Heart left ventricle (tissue), 16 donors: ENCODE measurements around the gene PRXL2A. TPM values are rescaled to one million over a fixed set of nuclear protein-coding genes. Genes with fewer than 3 reads are reported as not detected.

Source experiments
- ATAC-seq, 4 donors: fragments of 200-7000 bp; cut with Tn5 transposase; one replicate each; pipeline ENCODE4 v1.9.1; 2020 to 2022; ENCODE audit warnings: moderate library complexity in 4 of 4, mild to moderate bottlenecking in 3 of 4, moderate number of reproducible peaks in 1 of 4
- DNase-seq, 5 donors: peaks; one replicate each; pipeline ENCODE4 v3.0.0-alpha.2; 2020
- H3K27ac ChIP-seq, 12 donors: fragments of 200-600 bp; sonication (generic) in 4 of 12; one replicate each; pipeline versions ENCODE4 v1.5.0 to v1.8.0; 2016 to 2022; ENCODE audit warnings: mild to moderate bottlenecking in 2 of 12
- H3K27me3 ChIP-seq, 9 donors: fragments of 200-600 bp; sonication (generic) in 2 of 9; one replicate each; pipeline versions ENCODE4 v1.5.1 to v1.8.0; 2016 to 2022; ENCODE audit warnings: mild to moderate bottlenecking in 3 of 9
- H3K36me3 ChIP-seq, 9 donors: fragments of 200-600 bp; sonication (generic) in 2 of 9; one replicate each; pipeline versions ENCODE4 v1.5.0 to v1.8.0; 2018 to 2022; ENCODE audit warnings: mild to moderate bottlenecking in 2 of 9
- H3K4me1 ChIP-seq, 12 donors: fragments of 200-600 bp; sonication (generic) in 4 of 12; one replicate each; pipeline versions ENCODE4 v1.5.0 to v1.8.0; 2016 to 2022; ENCODE audit warnings: mild to moderate bottlenecking in 3 of 12
- H3K4me3 ChIP-seq, 12 donors: fragments of 200-600 bp; sonication (generic) in 4 of 12; one replicate each; pipeline versions ENCODE4 v1.5.0 to v1.8.0; 2017 to 2022; ENCODE audit warnings: mild to moderate bottlenecking in 9 of 12, moderate library complexity in 4 of 12
- H3K9me3 ChIP-seq, 12 donors: fragments of 200-600 bp; sonication (generic) in 4 of 12; one replicate each; pipeline versions ENCODE4 v1.5.0 to v1.8.0; 2016 to 2022; ENCODE audit warnings: mild to moderate bottlenecking in 1 of 12
- CTCF ChIP-seq, 12 donors: fragments of 200-600 bp; sonication (generic) in 4 of 12; IDR thresholded peaks; one replicate each; pipeline versions ENCODE4 v1.5.0 to v1.8.0; 2018 to 2022; ENCODE audit warnings: antibody characterized with exemption in 12 of 12, mild to moderate bottlenecking in 5 of 12
- POLR2A ChIP-seq, 2 donors: fragments of 450-650 bp; IDR thresholded peaks; one replicate each; pipeline ENCODE4 v1.6.1; 2017; ENCODE audit warnings: antibody characterized with exemption in 2 of 2, mild to moderate bottlenecking in 2 of 2, moderate library complexity in 2 of 2
- WGBS, 4 donors: extraction: QIAGEN DNeasy Blood & Tissue Kit in 2 of 4; methylation state at CpG; one replicate each; pipeline versions ENCODE4 v1.1.5 to v1.1.7; 2013 to 2018; 5-methylcytosine and 5-hydroxymethylcytosine counted together
- intact Hi-C, 10 donors: fragments of 100-400 bp; cut with DNase I; formaldehyde crosslinking; loops; one replicate each; pipeline versions ENCODE4 v1.11.1 to v1.14.2; 2022
- polyA plus RNA-seq, 2 donors: library from polyadenylated mRNA; stranded (reverse); fragments of 200-250 nt; gene quantifications; one replicate each; pipeline ENCODE4 v1.2.3, GENCODE V29; 2013
- total RNA-seq, 9 donors: library from RNA; depleted of rRNA in 2 of 9; stranded (reverse); fragments of >200 nt in 2 of 9; fragmentation: NEBNext Ultra II Directional in 3 of 9; extraction: Animal tissue kit (Norgen Biotek cat#: 25700) in 3 of 9; gene quantifications; one replicate each; pipeline versions ENCODE4 v1.1.0 to v1.2.4, GENCODE V29; 2016 to 2023
- donor health status: ischemic (EF 13 %, LVEDD 7.1; RV severe dilation, severe dysfunction).
- donor health status: healthy with polysubstance abuse.
- donor health status: DM: no; HTN: yes; CAD: no.
- donor health status: DM: no; HTN: no; CAD: no.
- donor health status: ischemic (EF 25% LVEDD 6.9; RV normal size, moderate dysfunction).
- donor health status: ischemic (EF 25% LVEDD 5.7; RV mildly dilated, moderate dysfunction).
- donor health status: healthy.
- donor health status: DM: yes; HTN: yes; CAD: no.
- donor health status: ischemic (EF 35%, LVEDD 5.7; RV mildly dilated, moderate dysfunction).
- donor health status: nonischemic (EF 11% LVEDD 7.7; RV severe dilation, severe dysfunction).
- donor health status: DM: yes; HTN: yes; CAD: no.
- donor health status: PGD.
- donor health status: ischemic (EF 29% LVEDD 5.4; RV normal size, mild dysfunction).
- donor health status: nonischemic (EF 23%, LVEDD 6.1; RV moderate dilation, normal function).

The PRXL2A gene
- total and polyA plus RNA-seq, 11 donors: 63.9 to 123 (median 78.5) TPM

DNA sequence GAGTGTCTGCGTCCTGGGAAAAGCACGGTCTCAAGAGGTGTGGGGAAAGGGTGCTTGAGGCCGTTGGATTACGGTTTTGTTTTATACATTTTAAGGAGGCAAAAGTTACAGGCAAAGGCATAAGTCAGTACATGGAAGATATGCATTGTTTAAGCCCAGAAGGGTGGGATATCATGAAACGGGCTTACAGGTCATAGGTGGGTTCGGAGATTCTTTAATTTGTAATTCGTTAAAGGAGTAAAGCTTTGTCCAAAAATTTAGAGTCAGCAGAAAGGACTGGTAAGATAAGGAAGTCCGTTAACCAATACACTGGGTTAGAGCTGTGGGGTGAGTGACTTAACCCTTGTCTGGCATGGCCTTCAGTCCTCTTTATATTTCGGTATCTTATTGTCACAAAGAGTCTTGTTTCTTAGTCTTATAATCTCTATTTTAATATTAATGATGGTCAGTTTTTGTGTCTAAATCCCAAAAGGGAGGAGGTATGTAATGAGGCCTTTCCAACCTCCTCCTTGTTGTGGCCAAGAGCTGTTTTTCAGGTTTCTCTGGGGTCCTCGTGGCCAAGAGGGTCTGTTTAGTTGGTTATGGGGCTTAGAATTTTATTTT lies 58.5 kb downstream of the PRXL2A start:
- Histone ChIP-seq H3K4me1 (peaks cover 24 to 100% (median 86%) of the 10 kb centered on the region in 12 donors), H3K27ac (peak overlapping the region; percentile 68 to 99 (median 82)), H3K27me3 (no peaks in the 10 kb centered on the region), H3K4me3 (peak overlapping the region in 1 of 12 donors; percentile 13), H3K36me3 (peaks cover 0 to 34% (median 12%) of the 10 kb centered on the region in 9 donors), H3K9me3 (no peaks in the 10 kb centered on the region)
- WGBS, 4 donors: 61 to 70% (median 65%) methylated on average over 10 of the region's 10 CpGs
- intact Hi-C loops: no loop called here
- TF ChIP-seq POLR2A (IDR thresholded peaks at IDR 0.05) (no peak), CTCF (IDR thresholded peaks at IDR 0.05) (no peak)
- no peak for DNase-seq
- no peak for ATAC-seq

- Histone ChIP-seq H3K36me3 (peaks cover 0 to 44% (median 16%) of the 10 kb centered on the region in 9 donors), H3K4me3 (peak overlapping the region in 9 of 12 donors; percentile 5 to 40 (median 20)), H3K4me1 (peaks cover 21 to 100% (median 85%) of the 10 kb centered on the region in 12 donors), H3K9me3 (no peaks in the 10 kb centered on the region), H3K27me3 (no peaks in the 10 kb centered on the region), H3K27ac (peak overlapping the region; percentile 55 to 99 (median 82))
- 35 to 58% (median 50%) methylated on average over 6 of the region's 6 CpGs for WGBS, 4 donors
- ATAC-seq (peak; percentile 78 to 95 (median 86)), DNase-seq (peak; percentile 77 to 88 (median 85))
- peak in 2 of 12 donors; percentile 19 to 27 for TF ChIP-seq CTCF (IDR thresholded peaks at IDR 0.05)
- TF ChIP-seq POLR2A (IDR thresholded peaks at IDR 0.05): no peak
- intact Hi-C loops: loop anchor here in 1 of 10 donors (2.0 kb wide), 1 partner anchor 35 kb away; no protein-coding TSS in a partner anchor
These were observed 59.7 kb downstream of the PRXL2A start for GRCh38 chr10:80468002-80468401.

DNA sequence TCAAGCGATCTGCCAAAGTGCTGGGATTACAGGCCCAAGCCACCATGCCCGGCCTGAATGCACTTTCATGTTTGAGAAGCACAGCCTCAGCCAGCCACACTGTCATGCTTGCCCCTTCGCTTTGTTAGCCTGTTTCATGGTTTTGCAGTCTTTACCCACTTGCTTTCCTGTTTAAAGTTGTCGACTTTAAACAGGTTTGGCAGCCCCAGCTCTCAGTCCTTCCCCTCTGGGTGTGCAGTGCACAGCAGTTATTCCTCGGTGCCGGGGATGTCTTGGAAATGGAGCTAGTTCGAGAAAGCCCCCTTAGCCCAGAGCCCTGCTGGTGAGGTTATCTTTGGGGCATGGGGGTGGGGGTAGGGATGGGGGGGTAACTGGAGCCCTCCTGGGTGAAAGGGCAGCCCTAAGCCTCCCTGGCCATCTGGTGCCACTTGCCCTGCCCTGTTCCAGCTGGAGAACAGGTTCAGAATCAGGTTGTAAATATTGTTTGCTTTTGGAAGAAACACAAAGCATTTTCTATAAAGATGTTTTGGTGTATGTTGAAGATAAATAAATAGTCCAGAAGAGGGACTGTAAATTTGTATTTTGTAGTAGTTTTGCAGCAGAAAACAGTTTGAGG lies 60.6 kb downstream of the PRXL2A start:
- H3K4me1 ChIP-seq: peaks cover 19 to 100% (median 85%) of the 10 kb centered on the region in 12 donors

More for the DNA sequence above, 60.6 kb downstream of the PRXL2A start:
- Histone ChIP-seq H3K27me3 (no peaks in the 10 kb centered on the region), H3K4me3 (peak overlapping the region in 6 of 12 donors; percentile 5 to 40 (median 12)), H3K9me3 (no peaks in the 10 kb centered on the region), H3K27ac (peak overlapping the region; percentile 55 to 99 (median 78)), H3K36me3 (peaks cover 0 to 48% (median 16%) of the 10 kb centered on the region in 9 donors)
- 51 to 73% (median 62%) methylated on average over 7 of the region's 7 CpGs for WGBS, 4 donors
- DNase-seq (no peak), ATAC-seq (no peak)
- intact Hi-C loops: loop anchor here in 1 of 10 donors (2.0 kb wide), 1 partner anchor 34 kb away; no protein-coding TSS in a partner anchor
- TF ChIP-seq POLR2A (IDR thresholded peaks at IDR 0.05) (no peak), CTCF (IDR thresholded peaks at IDR 0.05) (no peak)
